Measurements from ENCODE around the gene VAT1.
A peak's percentile ranks its signal among the peaks of the same experiment; 100 is the strongest.

The VAT1 gene

DNA sequence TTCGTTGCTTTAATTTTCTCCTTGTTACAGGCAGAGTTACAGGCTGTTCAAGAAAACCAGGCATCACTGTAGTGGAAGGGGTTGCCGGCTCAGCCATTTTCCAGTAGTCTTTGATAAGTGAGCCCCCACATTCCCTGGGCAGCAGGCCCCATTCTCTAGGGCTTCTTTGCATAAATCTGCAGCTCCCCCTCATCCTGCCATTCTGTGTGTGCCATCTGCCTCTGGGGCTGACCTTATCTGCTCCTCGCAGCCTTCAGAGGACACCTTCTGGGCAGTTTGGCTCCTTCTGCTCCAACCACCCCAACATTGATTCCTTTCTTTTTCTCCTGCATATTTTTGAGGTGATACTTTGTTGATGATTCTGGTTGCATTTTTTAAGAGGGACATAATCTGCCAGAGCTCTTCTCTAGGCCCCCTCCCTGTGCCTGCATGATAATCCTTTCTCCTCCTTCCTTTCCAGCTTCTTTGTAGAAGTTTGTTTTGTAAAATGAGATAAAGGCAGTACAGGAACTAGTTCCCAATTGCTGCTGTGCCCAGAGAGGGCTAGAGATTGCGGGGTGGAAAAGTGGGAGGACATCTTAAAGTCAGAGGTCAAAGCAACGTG lies 19.9 kb upstream of the VAT1 start:
- Histone ChIP-seq H3K36me3 (ENCODE audit: insufficient read depth, low read length) (peaks cover 19% of the 10 kb centered on the region), H3K27me3 (ENCODE audit: insufficient read depth, low read length) (no peaks in the 10 kb centered on the region), H3K4me1 (ENCODE audit: insufficient read depth, low read length) (peaks cover 29% of the 10 kb centered on the region), H3K9ac (ENCODE audit: low read depth, low read length) (no peak overlapping the region), H3K9me3 (ENCODE audit: insufficient read depth, low read depth, low read length) (no peaks in the 10 kb centered on the region), H3K27ac (ENCODE audit: low read depth, low read length) (peak overlapping the region; percentile 40), H3K4me3 (ENCODE audit: low read length) (no peak overlapping the region)
- 43% methylated on average over 5 of the region's 5 CpGs for WGBS

DNA sequence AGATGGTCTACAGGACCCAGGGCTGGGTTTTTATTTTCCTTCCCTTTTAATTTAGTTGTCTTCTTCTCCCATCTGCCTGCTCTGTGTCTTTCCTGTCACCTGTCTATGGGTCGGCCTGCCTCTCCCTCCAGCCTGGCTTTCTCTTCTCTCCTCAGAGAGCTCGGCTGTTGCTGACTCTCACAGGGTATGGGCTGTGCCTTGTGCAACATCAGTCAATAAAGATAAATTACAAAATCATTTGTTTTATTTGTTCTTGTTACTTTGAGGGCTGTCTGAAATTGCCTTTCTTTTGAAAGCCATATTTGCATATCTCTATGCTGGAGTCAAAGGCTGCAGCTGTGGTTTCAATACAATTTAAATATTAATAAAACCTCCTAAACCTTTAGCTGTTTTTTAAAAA lies 18.5 kb upstream of the VAT1 start:
- Histone ChIP-seq H3K27ac (ENCODE audit: low read depth, low read length) (peak overlapping the region; percentile 73), H3K4me1 (ENCODE audit: insufficient read depth, low read length) (peaks cover 37% of the 10 kb centered on the region), H3K9me3 (ENCODE audit: insufficient read depth, low read depth, low read length) (no peaks in the 10 kb centered on the region), H3K36me3 (ENCODE audit: insufficient read depth, low read length) (peaks cover 13% of the 10 kb centered on the region), H3K27me3 (ENCODE audit: insufficient read depth, low read length) (no peaks in the 10 kb centered on the region), H3K9ac (ENCODE audit: low read depth, low read length) (peak overlapping the region; percentile 42; the same call in 1 of the 2 replicates), H3K4me3 (ENCODE audit: low read length) (no peak overlapping the region)
- 61% methylated on average over 2 of the region's 2 CpGs for WGBS

GRCh38 chr17:43039646-43040045 lies 17.5 kb upstream of the VAT1 start:
- 87% methylated on average over 2 of the region's 2 CpGs for WGBS
- H3K27me3 ChIP-seq (ENCODE audit: insufficient read depth, low read length): no peaks in the 10 kb centered on the region

GRCh38 chr17:43034894-43035293 lies 12.7 kb upstream of the VAT1 start:
- Histone ChIP-seq H3K4me3 (ENCODE audit: low read length) (peak overlapping the region; percentile 36; the same call in 1 of the 2 replicates), H3K9me3 (ENCODE audit: insufficient read depth, low read depth, low read length) (no peaks in the 10 kb centered on the region), H3K9ac (ENCODE audit: low read depth, low read length) (0 out of 2 replicates have a peak overlapping the region, but pooled peaks have one; percentile 72), H3K4me1 (ENCODE audit: insufficient read depth, low read length) (peaks cover 39% of the 10 kb centered on the region), H3K27me3 (ENCODE audit: insufficient read depth, low read length) (no peaks in the 10 kb centered on the region), H3K27ac (ENCODE audit: low read depth, low read length) (peak overlapping the region; percentile 77), H3K36me3 (ENCODE audit: insufficient read depth, low read length) (no peaks in the 10 kb centered on the region; the same call in 1 of the 2 replicates)
- WGBS: 65% methylated on average over 3 of the region's 3 CpGs

More at GRCh38 chr17:43039646-43040045, 17.5 kb upstream of the VAT1 start:
- H3K36me3 ChIP-seq (ENCODE audit: insufficient read depth, low read length): 0 out of 2 replicates have a peak, but pooled peaks cover 6% of the 10 kb centered on the region
- H3K4me1 ChIP-seq (ENCODE audit: insufficient read depth, low read length): peaks cover 46% of the 10 kb centered on the region
- H3K9me3 ChIP-seq (ENCODE audit: insufficient read depth, low read depth, low read length): no peaks in the 10 kb centered on the region
- no peak overlapping the region for H3K27ac ChIP-seq (ENCODE audit: low read depth, low read length)
- H3K9ac ChIP-seq (ENCODE audit: low read depth, low read length): no peak overlapping the region
- H3K4me3 ChIP-seq (ENCODE audit: low read length): no peak overlapping the region

GRCh38 chr17:43033948-43034881 lies 12.0 kb upstream of the VAT1 start:
- no peaks in the 10 kb centered on the region; the same call in 1 of the 2 replicates for H3K36me3 ChIP-seq (ENCODE audit: insufficient read depth, low read length)
- peak overlapping the region; percentile 77 for H3K27ac ChIP-seq (ENCODE audit: low read depth, low read length)
- peak overlapping the region; percentile 36 for H3K4me3 ChIP-seq (ENCODE audit: low read length)
- H3K27me3 ChIP-seq (ENCODE audit: insufficient read depth, low read length): no peaks in the 10 kb centered on the region
- H3K4me1 ChIP-seq (ENCODE audit: insufficient read depth, low read length): peaks cover 39% of the 10 kb centered on the region
- WGBS: 22% methylated on average over 10 of the region's 12 CpGs
- H3K9me3 ChIP-seq (ENCODE audit: insufficient read depth, low read depth, low read length): no peaks in the 10 kb centered on the region
- H3K9ac ChIP-seq (ENCODE audit: low read depth, low read length): peak overlapping the region; percentile 72; the same call in 1 of the 2 replicates

DNA sequence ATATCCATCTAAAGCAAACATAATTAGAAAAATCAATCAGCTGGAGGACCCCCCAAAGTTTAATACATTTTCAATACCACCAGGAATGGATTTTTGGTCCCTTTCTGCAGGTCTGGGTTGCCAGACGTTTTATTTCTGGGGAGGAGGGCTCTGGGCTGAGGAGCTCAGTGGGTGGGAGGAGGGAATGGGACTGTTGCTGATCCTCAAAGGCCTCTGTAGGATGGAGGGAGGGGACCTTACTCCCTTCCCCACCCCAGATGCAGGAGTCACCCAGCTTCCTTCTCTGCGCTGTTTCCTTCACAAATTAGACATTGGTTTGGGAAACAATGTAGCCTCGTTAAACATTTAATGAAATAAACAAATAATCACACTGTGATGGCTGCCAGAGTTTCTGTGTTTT lies 9.5 kb upstream of the VAT1 start:
- Histone ChIP-seq H3K36me3 (ENCODE audit: insufficient read depth, low read length) (peaks cover 13% of the 10 kb centered on the region; the same call in 1 of the 2 replicates), H3K4me1 (ENCODE audit: insufficient read depth, low read length) (peaks cover 51% of the 10 kb centered on the region)
- 55% methylated on average over 3 of the region's 3 CpGs for WGBS

GRCh38 chr17:43030137-43030767 lies 8.1 kb upstream of the VAT1 start:
- WGBS: 92% methylated on average over 6 of the region's 6 CpGs
- H3K4me1 ChIP-seq (ENCODE audit: insufficient read depth, low read length): peaks cover 47% of the 10 kb centered on the region
- H3K9ac ChIP-seq (ENCODE audit: low read depth, low read length): no peak overlapping the region
- no peaks in the 10 kb centered on the region for H3K27me3 ChIP-seq (ENCODE audit: insufficient read depth, low read length)
- no peaks in the 10 kb centered on the region for H3K9me3 ChIP-seq (ENCODE audit: insufficient read depth, low read depth, low read length)
- H3K36me3 ChIP-seq (ENCODE audit: insufficient read depth, low read length): peaks cover 13% of the 10 kb centered on the region; the same call in 1 of the 2 replicates
- H3K27ac ChIP-seq (ENCODE audit: low read depth, low read length): no peak overlapping the region
- no peak overlapping the region for H3K4me3 ChIP-seq (ENCODE audit: low read length)

More for the DNA sequence above, 9.5 kb upstream of the VAT1 start:
- Histone ChIP-seq H3K27ac (ENCODE audit: low read depth, low read length) (no peak overlapping the region), H3K4me3 (ENCODE audit: low read length) (no peak overlapping the region), H3K9ac (ENCODE audit: low read depth, low read length) (no peak overlapping the region), H3K27me3 (ENCODE audit: insufficient read depth, low read length) (no peaks in the 10 kb centered on the region), H3K9me3 (ENCODE audit: insufficient read depth, low read depth, low read length) (no peaks in the 10 kb centered on the region)

DNA sequence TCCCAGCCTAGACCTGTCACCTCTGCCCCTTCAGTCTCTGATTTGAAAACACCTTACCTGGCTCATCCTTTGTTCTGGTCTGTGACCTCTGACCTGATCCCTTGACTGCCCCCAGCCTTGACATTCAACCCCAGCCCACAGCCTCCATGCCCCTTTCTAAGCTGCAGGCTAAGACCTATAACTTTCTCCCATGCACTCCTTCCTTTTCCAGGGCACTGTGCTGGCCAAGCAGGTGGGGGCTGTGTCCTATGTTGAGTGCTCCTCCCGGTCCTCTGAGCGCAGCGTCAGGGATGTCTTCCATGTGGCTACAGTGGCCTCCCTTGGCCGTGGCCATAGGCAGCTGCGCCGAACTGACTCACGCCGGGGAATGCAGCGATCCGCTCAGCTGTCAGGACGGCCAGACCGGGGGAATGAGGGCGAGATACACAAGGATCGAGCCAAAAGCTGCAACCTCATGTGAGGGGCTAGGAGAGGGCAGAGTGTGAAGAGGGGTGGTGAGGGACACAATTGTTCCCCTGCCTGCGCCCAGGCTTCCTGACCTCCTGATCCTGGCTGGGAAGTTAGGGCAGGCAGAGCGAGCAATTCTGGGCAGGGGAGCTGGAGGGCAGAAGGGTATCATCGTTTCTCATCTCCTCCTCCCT lies 6.2 kb upstream of the VAT1 start:
- Histone ChIP-seq H3K27me3 (ENCODE audit: insufficient read depth, low read length) (no peaks in the 10 kb centered on the region), H3K27ac (ENCODE audit: low read depth, low read length) (no peak overlapping the region), H3K9ac (ENCODE audit: low read depth, low read length) (no peak overlapping the region)

GRCh38 chr17:43027091-43028032 lies 5.2 kb upstream of the VAT1 start:
- no peak overlapping the region for H3K4me3 ChIP-seq (ENCODE audit: low read length)
- no peaks in the 10 kb centered on the region for H3K27me3 ChIP-seq (ENCODE audit: insufficient read depth, low read length)
- no peak overlapping the region for H3K9ac ChIP-seq (ENCODE audit: low read depth, low read length)
- peaks cover 25% of the 10 kb centered on the region for H3K4me1 ChIP-seq (ENCODE audit: insufficient read depth, low read length)
- peak overlapping the region; percentile 31; the same call in 1 of the 2 replicates for H3K27ac ChIP-seq (ENCODE audit: low read depth, low read length)
- H3K36me3 ChIP-seq (ENCODE audit: insufficient read depth, low read length): peaks cover 13% of the 10 kb centered on the region; the same call in 1 of the 2 replicates
- whole genome bisulfite sequencing: 68% methylated on average over 8 of the region's 9 CpGs
- no peaks in the 10 kb centered on the region for H3K9me3 ChIP-seq (ENCODE audit: insufficient read depth, low read depth, low read length)

More for the DNA sequence above, 6.2 kb upstream of the VAT1 start:
- no peaks in the 10 kb centered on the region for H3K9me3 ChIP-seq (ENCODE audit: insufficient read depth, low read depth, low read length)
- H3K4me3 ChIP-seq (ENCODE audit: low read length): no peak overlapping the region
- H3K4me1 ChIP-seq (ENCODE audit: insufficient read depth, low read length): peaks cover 27% of the 10 kb centered on the region
- peaks cover 13% of the 10 kb centered on the region; the same call in 1 of the 2 replicates for H3K36me3 ChIP-seq (ENCODE audit: insufficient read depth, low read length)
- WGBS: 94% methylated on average over 16 of the region's 17 CpGs

DNA sequence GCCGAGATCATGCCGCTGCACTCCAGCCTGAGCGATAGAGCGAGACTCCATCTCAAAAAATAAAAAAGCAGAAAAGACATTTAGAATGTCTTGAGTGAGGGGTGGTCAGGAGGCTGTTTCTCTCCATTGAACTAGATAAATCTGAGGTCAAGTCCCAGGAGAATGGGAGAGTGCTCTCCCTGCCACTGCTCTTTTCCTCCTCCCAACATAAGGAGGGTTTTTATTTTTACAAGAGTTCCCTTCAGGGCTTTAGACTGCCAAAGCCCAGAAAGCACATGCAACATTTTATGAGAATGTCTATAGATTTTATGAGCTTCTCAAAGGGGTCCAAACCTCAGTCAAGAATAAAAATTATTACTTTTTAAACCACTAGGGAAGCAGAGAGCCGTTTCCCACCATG lies 4.4 kb upstream of the VAT1 start:
- H3K4me3 ChIP-seq (ENCODE audit: low read length): no peak overlapping the region
- peaks cover 25% of the 10 kb centered on the region for H3K4me1 ChIP-seq (ENCODE audit: insufficient read depth, low read length)
- 91% methylated on average over 5 of the region's 5 CpGs for WGBS
- no peaks in the 10 kb centered on the region for H3K9me3 ChIP-seq (ENCODE audit: insufficient read depth, low read depth, low read length)
- no peaks in the 10 kb centered on the region for H3K27me3 ChIP-seq (ENCODE audit: insufficient read depth, low read length)
- H3K9ac ChIP-seq (ENCODE audit: low read depth, low read length): no peak overlapping the region
- H3K27ac ChIP-seq (ENCODE audit: low read depth, low read length): no peak overlapping the region
- H3K36me3 ChIP-seq (ENCODE audit: insufficient read depth, low read length): peaks cover 13% of the 10 kb centered on the region; the same call in 1 of the 2 replicates
